ENCODE measurements around the gene TPD52L1. TPM values are rescaled to one million over a fixed set of nuclear protein-coding genes. Genes with fewer than 3 reads are reported as not detected.
"Not testable (repeated sequence)": the region's sequence is repeated elsewhere in the genome, so short reads cannot be mapped to it uniquely, and the experiment has no call there.

TPD52L1 gene
- total and polyA plus RNA-seq, 2 donors, result 6.3 to 16.9 TPM

DNA sequence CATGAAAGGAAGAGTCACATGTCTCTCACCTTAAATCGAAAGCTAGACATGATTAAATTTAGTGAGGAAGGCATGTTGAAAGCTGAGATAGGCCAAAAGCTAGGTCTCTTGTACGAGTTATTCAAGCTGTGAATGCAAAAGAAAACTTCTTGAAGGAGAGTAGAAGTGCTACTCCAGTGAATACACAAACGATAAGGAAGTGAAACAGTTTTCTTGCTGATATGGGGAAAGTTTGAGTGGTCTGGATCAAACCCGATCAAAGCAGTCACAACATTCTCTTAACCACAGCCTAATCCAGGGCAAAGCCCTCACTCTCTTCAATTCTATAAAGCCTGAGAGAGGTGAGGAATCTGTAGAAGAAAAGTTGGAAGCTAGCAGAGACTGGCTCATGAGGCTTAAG is 1.9 kb upstream of the TPD52L1 start:
- WGBS, result 89% methylated on average over 4 of the region's 4 CpGs
- Histone ChIP-seq H3K27me3 (ENCODE audit: control insufficient read depth in 2 of 2, insufficient read depth in 1 of 2, low read length in 1 of 2) (peaks cover 10 to 24% of the 10 kb centered on the region in 2 donors), H3K4me1 (ENCODE audit: control insufficient read depth in 2 of 2, insufficient read depth in 2 of 2, low read length in 2 of 2) (peaks cover 0 to 13% of the 10 kb centered on the region in 2 donors), H3K36me3 (ENCODE audit: control insufficient read depth in 2 of 2, insufficient read depth in 2 of 2, low read length in 1 of 2) (no peaks in the 10 kb centered on the region), H3K4me3 (ENCODE audit: low read length in 2 of 2) (no peak overlapping the region), H3K9me3 (ENCODE audit: control insufficient read depth in 2 of 2, insufficient read depth in 1 of 2, low read length in 1 of 2) (no peaks in the 10 kb centered on the region), H3K27ac (ENCODE audit: low read depth in 1 of 2, low read length in 1 of 2) (no peak overlapping the region)
- DNase-seq (ENCODE audit: low read depth in 6 of 9, low spot score in 9 of 9), result no peak

GRCh38 chr6:125154118-125154760 is 666 bp downstream of the TPD52L1 start:
- WGBS, result 2% methylated on average over 50 of the region's 50 CpGs
- DNase-seq (ENCODE audit: low read depth in 6 of 9, low spot score in 9 of 9), result peak in 1 of 9 donors; percentile 2

DNA sequence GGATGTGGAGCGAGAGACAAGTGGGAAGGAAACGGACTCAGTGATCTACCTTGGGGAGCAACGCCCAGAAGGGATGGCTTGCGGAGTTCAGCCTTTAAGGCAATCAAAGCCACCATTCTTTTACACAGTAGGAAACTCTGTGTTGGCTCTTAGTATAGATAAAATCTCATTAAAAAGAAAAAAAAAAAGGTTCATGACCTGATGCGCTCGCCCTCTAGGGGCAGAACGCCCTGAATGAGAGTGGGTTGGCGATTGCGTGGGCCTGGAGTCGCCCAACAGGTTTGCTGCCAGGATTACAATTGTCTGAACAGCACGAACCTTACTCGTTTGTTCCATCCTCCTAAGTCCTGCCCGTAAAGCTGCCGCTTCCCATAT is 1.2 kb downstream of the TPD52L1 start:
- H3K9me3 ChIP-seq (ENCODE audit: control insufficient read depth in 2 of 2, insufficient read depth in 1 of 2, low read length in 1 of 2), result no peaks in the 10 kb centered on the region
- H3K27ac ChIP-seq (ENCODE audit: low read depth in 1 of 2, low read length in 1 of 2), result no peak overlapping the region
- WGBS, result 66% methylated on average over 14 of the region's 14 CpGs
- H3K4me3 ChIP-seq (ENCODE audit: low read length in 2 of 2), result peak overlapping the region in 1 of 2 donors; percentile 49
- no peaks in the 10 kb centered on the region for H3K36me3 ChIP-seq (ENCODE audit: control insufficient read depth in 2 of 2, insufficient read depth in 2 of 2, low read length in 1 of 2)
- peaks cover 10 to 24% of the 10 kb centered on the region in 2 donors for H3K27me3 ChIP-seq (ENCODE audit: control insufficient read depth in 2 of 2, insufficient read depth in 1 of 2, low read length in 1 of 2)
- peaks cover 0 to 13% of the 10 kb centered on the region in 2 donors for H3K4me1 ChIP-seq (ENCODE audit: control insufficient read depth in 2 of 2, insufficient read depth in 2 of 2, low read length in 2 of 2)
- DNase-seq (ENCODE audit: low read depth in 6 of 9, low spot score in 9 of 9), result peak in 2 of 9 donors; percentile 15 to 44

More at GRCh38 chr6:125154118-125154760, 666 bp downstream of the TPD52L1 start:
- Histone ChIP-seq H3K4me3 (ENCODE audit: low read length in 2 of 2) (peak overlapping the region; percentile 43 to 49), H3K27ac (ENCODE audit: low read depth in 1 of 2, low read length in 1 of 2) (no peak overlapping the region), H3K4me1 (ENCODE audit: control insufficient read depth in 2 of 2, insufficient read depth in 2 of 2, low read length in 2 of 2) (peaks cover 0 to 13% of the 10 kb centered on the region in 2 donors), H3K36me3 (ENCODE audit: control insufficient read depth in 2 of 2, insufficient read depth in 2 of 2, low read length in 1 of 2) (no peaks in the 10 kb centered on the region), H3K27me3 (ENCODE audit: control insufficient read depth in 2 of 2, insufficient read depth in 1 of 2, low read length in 1 of 2) (peaks cover 10 to 24% of the 10 kb centered on the region in 2 donors), H3K9me3 (ENCODE audit: control insufficient read depth in 2 of 2, insufficient read depth in 1 of 2, low read length in 1 of 2) (no peaks in the 10 kb centered on the region)

- Histone ChIP-seq H3K27ac (ENCODE audit: low read depth in 1 of 2, low read length in 1 of 2) (no peak overlapping the region), H3K9me3 (ENCODE audit: control insufficient read depth in 2 of 2, insufficient read depth in 1 of 2, low read length in 1 of 2) (no peaks in the 10 kb centered on the region), H3K4me1 (ENCODE audit: control insufficient read depth in 2 of 2, insufficient read depth in 2 of 2, low read length in 2 of 2) (peaks cover 0 to 13% of the 10 kb centered on the region in 2 donors), H3K36me3 (ENCODE audit: control insufficient read depth in 2 of 2, insufficient read depth in 2 of 2, low read length in 1 of 2) (no peaks in the 10 kb centered on the region), H3K4me3 (ENCODE audit: low read length in 2 of 2) (no peak overlapping the region), H3K27me3 (ENCODE audit: control insufficient read depth in 2 of 2, insufficient read depth in 1 of 2, low read length in 1 of 2) (peaks cover 10 to 24% of the 10 kb centered on the region in 2 donors)
- no peak for DNase-seq (ENCODE audit: low read depth in 6 of 9, low spot score in 9 of 9)
- WGBS, result over 99% methylated on average over 2 of the region's 2 CpGs
Observed at GRCh38 chr6:125155344-125155743, 1.8 kb downstream of the TPD52L1 start.

DNA sequence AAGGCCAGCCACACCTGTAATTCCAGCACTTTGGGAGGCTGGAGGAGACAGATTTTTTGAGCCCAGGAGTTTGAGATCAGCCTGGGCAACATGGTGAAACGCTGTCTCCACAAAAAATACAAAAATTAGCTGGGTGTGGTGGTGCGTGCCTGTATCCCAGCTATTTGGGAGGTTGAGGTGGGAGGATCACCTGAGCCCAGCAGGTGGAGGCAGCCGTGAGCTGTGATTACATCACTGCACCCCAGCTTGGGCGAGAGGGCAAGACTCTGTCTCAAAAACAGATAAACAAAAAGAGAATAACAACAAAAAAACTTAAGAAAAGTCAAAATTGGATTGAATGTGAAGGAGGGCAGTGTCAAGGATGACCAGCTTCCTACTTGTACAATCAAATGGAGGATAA is 2.9 kb downstream of the TPD52L1 start:
- H3K27me3 ChIP-seq (ENCODE audit: control insufficient read depth in 2 of 2, insufficient read depth in 1 of 2, low read length in 1 of 2), result peaks cover 10 to 22% of the 10 kb centered on the region in 2 donors
- H3K27ac ChIP-seq (ENCODE audit: low read depth in 1 of 2, low read length in 1 of 2), result no peak overlapping the region
- H3K4me3 ChIP-seq (ENCODE audit: low read length in 2 of 2), result no peak overlapping the region
- H3K9me3 ChIP-seq (ENCODE audit: control insufficient read depth in 2 of 2, insufficient read depth in 1 of 2, low read length in 1 of 2), result no peaks in the 10 kb centered on the region
- WGBS, result 85% methylated on average over 4 of the region's 4 CpGs
- H3K4me1 ChIP-seq (ENCODE audit: control insufficient read depth in 2 of 2, insufficient read depth in 2 of 2, low read length in 2 of 2), result peaks cover 0 to 13% of the 10 kb centered on the region in 2 donors
- no peak for DNase-seq (ENCODE audit: low read depth in 6 of 9, low spot score in 9 of 9)
- H3K36me3 ChIP-seq (ENCODE audit: control insufficient read depth in 2 of 2, insufficient read depth in 2 of 2, low read length in 1 of 2), result no peaks in the 10 kb centered on the region

- Histone ChIP-seq H3K4me1 (ENCODE audit: control insufficient read depth in 2 of 2, insufficient read depth in 2 of 2, low read length in 2 of 2) (peaks cover 0 to 13% of the 10 kb centered on the region in 2 donors), H3K4me3 (ENCODE audit: low read length in 2 of 2) (no peak overlapping the region), H3K27ac (ENCODE audit: low read depth in 1 of 2, low read length in 1 of 2) (no peak overlapping the region), H3K36me3 (ENCODE audit: control insufficient read depth in 2 of 2, insufficient read depth in 2 of 2, low read length in 1 of 2) (no peaks in the 10 kb centered on the region), H3K27me3 (ENCODE audit: control insufficient read depth in 2 of 2, insufficient read depth in 1 of 2, low read length in 1 of 2) (peaks cover 10 to 22% of the 10 kb centered on the region in 2 donors), H3K9me3 (ENCODE audit: control insufficient read depth in 2 of 2, insufficient read depth in 1 of 2, low read length in 1 of 2) (no peaks in the 10 kb centered on the region)
- 89% methylated on average over 3 of the region's 3 CpGs for WGBS
- DNase-seq (ENCODE audit: low read depth in 6 of 9, low spot score in 9 of 9), result no peak
Observed at GRCh38 chr6:125157280-125157679, 3.7 kb downstream of the TPD52L1 start.

GRCh38 chr6:125157725-125158124 is 4.2 kb downstream of the TPD52L1 start:
- Histone ChIP-seq H3K9me3 (ENCODE audit: control insufficient read depth in 2 of 2, insufficient read depth in 1 of 2, low read length in 1 of 2) (no peaks in the 10 kb centered on the region), H3K27me3 (ENCODE audit: control insufficient read depth in 2 of 2, insufficient read depth in 1 of 2, low read length in 1 of 2) (peaks cover 10 to 22% of the 10 kb centered on the region in 2 donors), H3K36me3 (ENCODE audit: control insufficient read depth in 2 of 2, insufficient read depth in 2 of 2, low read length in 1 of 2) (no peaks in the 10 kb centered on the region), H3K27ac (ENCODE audit: low read depth in 1 of 2, low read length in 1 of 2) (no peak overlapping the region), H3K4me1 (ENCODE audit: control insufficient read depth in 2 of 2, insufficient read depth in 2 of 2, low read length in 2 of 2) (peaks cover 0 to 13% of the 10 kb centered on the region in 2 donors), H3K4me3 (ENCODE audit: low read length in 2 of 2) (no peak overlapping the region)
- WGBS, result 96% methylated on average over 9 of the region's 9 CpGs
- no peak for DNase-seq (ENCODE audit: low read depth in 6 of 9, low spot score in 9 of 9)

DNA sequence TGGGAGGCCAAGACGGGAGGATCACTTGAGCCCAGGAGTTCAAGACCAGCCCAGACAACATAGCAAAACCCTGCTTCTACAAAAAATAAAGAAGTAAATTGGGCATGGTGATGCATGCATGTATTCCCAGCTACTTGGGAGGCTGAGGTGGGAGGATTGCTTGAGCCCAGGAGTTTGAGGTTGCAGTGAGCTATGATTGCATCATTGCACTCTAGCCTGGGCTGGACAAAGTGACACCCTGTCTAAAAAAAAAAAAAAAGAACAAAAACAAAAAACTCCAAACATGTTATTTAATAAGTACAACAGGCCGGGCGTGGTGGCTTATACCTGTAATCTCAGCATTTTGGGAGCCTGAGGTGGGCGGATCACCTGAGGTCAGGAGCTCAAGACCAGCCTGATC is 9.8 kb downstream of the TPD52L1 start:
- H3K9me3 ChIP-seq (ENCODE audit: control insufficient read depth in 2 of 2, insufficient read depth in 1 of 2, low read length in 1 of 2); DNase-seq (ENCODE audit: low read depth in 6 of 9, low spot score in 9 of 9); H3K36me3 ChIP-seq (ENCODE audit: control insufficient read depth in 2 of 2, insufficient read depth in 2 of 2, low read length in 1 of 2); H3K4me3 ChIP-seq (ENCODE audit: low read length in 2 of 2); H3K27me3 ChIP-seq (ENCODE audit: control insufficient read depth in 2 of 2, insufficient read depth in 1 of 2, low read length in 1 of 2); H3K4me1 ChIP-seq (ENCODE audit: control insufficient read depth in 2 of 2, insufficient read depth in 2 of 2, low read length in 2 of 2); H3K27ac ChIP-seq (ENCODE audit: low read depth in 1 of 2, low read length in 1 of 2): not testable (repeated sequence)
- WGBS, result 98% methylated on average over 4 of the region's 4 CpGs

- DNase-seq (ENCODE audit: low read depth in 6 of 9, low spot score in 9 of 9), result no peak
- H3K9me3 ChIP-seq (ENCODE audit: control insufficient read depth in 2 of 2, insufficient read depth in 1 of 2, low read length in 1 of 2), result no peaks in the 10 kb centered on the region
- H3K27me3 ChIP-seq (ENCODE audit: control insufficient read depth in 2 of 2, insufficient read depth in 1 of 2, low read length in 1 of 2), result no peaks in the 10 kb centered on the region
- no peak overlapping the region for H3K27ac ChIP-seq (ENCODE audit: low read depth in 1 of 2, low read length in 1 of 2)
- 100% methylated on average over 1 of the region's 1 CpG for WGBS
- H3K36me3 ChIP-seq (ENCODE audit: control insufficient read depth in 2 of 2, insufficient read depth in 2 of 2, low read length in 1 of 2), result no peaks in the 10 kb centered on the region
- H3K4me3 ChIP-seq (ENCODE audit: low read length in 2 of 2), result no peak overlapping the region
- no peaks in the 10 kb centered on the region for H3K4me1 ChIP-seq (ENCODE audit: control insufficient read depth in 2 of 2, insufficient read depth in 2 of 2, low read length in 2 of 2)
Observed at GRCh38 chr6:125163811-125164210, 10.2 kb downstream of the TPD52L1 start.
